Measurements from ENCODE around the gene CACNA1B. TPM values are rescaled to one million over a fixed set of nuclear protein-coding genes. Genes with fewer than 3 reads are reported as not detected.

Gene CACNA1B
- total RNA-seq, 4 donors from 2014 or later, result not detected

GRCh38 chr9:138023394-138024124 is 146.0 kb downstream of the CACNA1B start:
- no peak for TF ChIP-seq CTCF (IDR thresholded peaks at IDR 0.05)
- no peak for DNase-seq (ENCODE audit: low spot score)
- no peak for ATAC-seq (ENCODE audit: low FRiP score)

- DNase-seq (ENCODE audit: low spot score) (no peak), ATAC-seq (ENCODE audit: low FRiP score) (no peak)
- TF ChIP-seq CTCF (IDR thresholded peaks at IDR 0.05), result no peak
These were observed 146.5 kb downstream of the CACNA1B start for GRCh38 chr9:138024131-138024530.

- DNase-seq (ENCODE audit: low spot score) (no peak), ATAC-seq (ENCODE audit: low FRiP score) (no peak)
- no peak for TF ChIP-seq CTCF (IDR thresholded peaks at IDR 0.05)
These were observed 147.3 kb downstream of the CACNA1B start for GRCh38 chr9:138024831-138025291.

GRCh38 chr9:138025417-138025816 is 147.8 kb downstream of the CACNA1B start:
- ATAC-seq (ENCODE audit: low FRiP score) (no peak), DNase-seq (ENCODE audit: low spot score) (no peak)
- TF ChIP-seq CTCF (IDR thresholded peaks at IDR 0.05), result no peak

GRCh38 chr9:138025908-138026307 is 148.3 kb downstream of the CACNA1B start:
- ATAC-seq (ENCODE audit: low FRiP score), result no peak
- no peak for DNase-seq (ENCODE audit: low spot score)
- TF ChIP-seq CTCF (IDR thresholded peaks at IDR 0.05), result no peak

- no peak for DNase-seq (ENCODE audit: low spot score)
- no peak for TF ChIP-seq CTCF (IDR thresholded peaks at IDR 0.05)
- ATAC-seq (ENCODE audit: low FRiP score), result no peak
These were observed 151.0 kb downstream of the CACNA1B start for GRCh38 chr9:138028596-138028995.

- no peak for DNase-seq (ENCODE audit: low spot score)
- ATAC-seq (ENCODE audit: low FRiP score), result no peak
- no peak for TF ChIP-seq CTCF (IDR thresholded peaks at IDR 0.05)
These were observed 153.6 kb downstream of the CACNA1B start for GRCh38 chr9:138031186-138031585.
